GM19372 (cell line): ENCODE data around the gene AK8.

Source experiments
- ATAC-seq: cut with Tn5 transposase; IDR thresholded peaks from one replicate; pipeline ENCODE4 v1.9.1; 2021; ENCODE audit warnings: mild to moderate bottlenecking, low read depth, moderate library complexity; ENCODE audit not compliant: unreplicated experiment

AK8 gene

DNA sequence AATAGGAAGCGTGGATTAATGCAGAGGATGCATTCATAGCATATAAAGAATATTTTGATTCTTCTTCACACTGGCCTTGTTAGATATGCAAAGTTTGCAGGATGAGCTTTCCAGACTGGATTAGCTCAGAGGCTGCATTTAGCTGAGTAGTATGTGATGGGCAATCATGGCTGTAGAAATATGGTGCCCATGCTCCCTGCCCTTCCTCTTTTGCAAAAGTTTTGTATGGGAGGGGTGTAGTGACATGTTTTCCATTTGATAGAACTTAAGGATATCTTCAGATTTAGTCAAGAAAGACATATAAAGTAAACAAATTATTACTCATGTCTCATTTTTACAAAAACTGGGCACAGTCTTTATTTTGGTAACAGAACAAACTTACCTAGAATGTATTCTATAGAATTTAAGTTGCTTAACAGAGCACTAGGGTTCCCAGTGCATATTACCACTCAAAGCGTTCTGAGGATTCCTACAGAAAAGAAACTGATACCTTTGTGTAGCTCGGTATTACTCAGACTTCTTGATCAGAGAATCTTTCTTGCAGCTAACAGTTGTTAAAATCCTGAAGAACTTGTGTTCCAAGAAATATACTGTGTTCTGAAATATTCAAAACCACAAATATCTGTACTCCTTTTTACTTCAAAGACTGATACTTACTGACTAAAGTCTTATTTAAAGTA, 198.0 kb downstream of the AK8 start:
- ATAC-seq, result no peak

GRCh38 chr9:132677976-132678375, 200.1 kb downstream of the AK8 start:
- ATAC-seq, result no peak
